IPS-NIHi7 (cell line): ENCODE measurements around the gene MYO7B.

Experiments
- DNase-seq: peaks from one replicate; pipeline ENCODE4 v3.0.0; 2012; ENCODE audit warnings: mixed read lengths; ENCODE audit errors: extremely low spot score

MYO7B gene

DNA sequence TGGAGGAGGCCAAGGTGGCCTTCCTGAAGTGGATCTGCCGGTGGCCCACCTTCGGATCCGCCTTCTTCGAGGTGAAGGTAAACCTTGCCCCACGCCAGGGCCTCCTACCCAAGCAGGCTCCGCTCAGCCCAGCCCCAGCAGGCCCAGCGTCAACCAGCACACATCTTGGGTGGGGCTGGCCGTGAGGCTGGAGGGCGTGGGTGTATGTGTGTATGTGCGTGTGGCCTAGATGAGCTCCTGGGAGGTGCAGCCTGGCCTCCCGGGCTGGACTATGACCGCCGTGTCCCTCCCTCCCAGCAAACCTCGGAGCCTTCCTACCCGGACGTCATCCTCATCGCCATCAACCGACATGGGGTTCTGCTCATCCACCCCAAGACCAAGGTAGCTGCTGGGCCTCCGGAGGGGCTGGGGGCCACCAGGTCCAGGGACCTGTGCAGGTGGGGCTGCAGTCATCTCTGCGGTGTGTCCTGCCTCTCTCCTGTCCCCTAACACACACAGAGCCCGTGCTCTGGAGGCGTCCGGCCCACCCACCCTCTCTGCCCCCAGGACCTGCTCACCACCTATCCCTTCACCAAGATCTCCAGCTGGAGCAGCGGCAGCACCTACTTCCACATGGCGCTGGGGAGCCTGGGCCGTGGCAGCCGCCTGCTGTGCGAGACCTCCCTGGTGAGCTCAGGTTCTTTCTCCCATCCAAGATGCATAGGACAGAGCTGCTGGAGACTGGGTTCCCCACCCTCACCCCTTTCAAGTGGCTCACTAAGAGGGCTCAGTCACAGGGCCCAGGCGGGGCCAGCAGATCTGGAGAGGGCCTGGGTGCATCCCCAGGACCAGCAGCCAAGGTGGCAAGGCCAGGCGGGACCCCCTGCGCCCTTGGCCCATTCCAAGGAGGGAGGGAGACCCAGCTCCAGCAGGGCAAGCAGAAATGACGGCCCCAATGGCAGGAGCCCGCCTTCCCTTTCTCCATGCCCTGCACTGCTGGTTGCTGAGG is 101.1 kb downstream of the MYO7B start:
- no peak for DNase-seq

- DNase-seq = no peak
Observed at GRCh38 chr2:127637236-127637630, 101.8 kb downstream of the MYO7B start.

DNA sequence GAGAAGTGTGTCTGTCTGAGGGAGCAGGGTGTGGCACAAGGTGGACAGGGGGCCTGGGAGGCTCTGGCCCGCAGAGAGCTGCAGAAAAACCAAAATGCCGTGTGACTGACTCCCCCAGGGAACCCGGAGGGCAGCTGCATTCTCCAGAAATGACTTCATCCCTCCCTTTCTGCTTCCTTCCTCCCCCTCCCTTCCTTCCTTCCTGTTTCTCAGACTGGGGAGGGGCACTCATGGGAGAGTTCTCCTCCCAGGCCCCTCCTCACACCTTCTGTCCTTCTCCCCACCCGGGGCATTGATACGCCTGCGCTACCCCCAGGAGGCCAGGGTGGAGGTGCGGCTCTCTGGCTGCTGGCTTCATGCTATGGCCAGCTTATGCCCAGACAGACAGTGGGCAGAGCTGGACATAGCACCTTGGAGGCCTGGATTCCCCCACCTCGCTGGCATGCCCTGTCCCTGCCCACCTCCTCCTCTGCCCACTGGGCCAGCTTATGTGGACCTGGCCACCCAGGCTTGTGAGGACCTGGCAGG is 102.3 kb downstream of the MYO7B start:
- DNase-seq = peak; percentile 84

GRCh38 chr2:127638361-127639110 is 103.1 kb downstream of the MYO7B start:
- peak; percentile 87 for DNase-seq

DNA sequence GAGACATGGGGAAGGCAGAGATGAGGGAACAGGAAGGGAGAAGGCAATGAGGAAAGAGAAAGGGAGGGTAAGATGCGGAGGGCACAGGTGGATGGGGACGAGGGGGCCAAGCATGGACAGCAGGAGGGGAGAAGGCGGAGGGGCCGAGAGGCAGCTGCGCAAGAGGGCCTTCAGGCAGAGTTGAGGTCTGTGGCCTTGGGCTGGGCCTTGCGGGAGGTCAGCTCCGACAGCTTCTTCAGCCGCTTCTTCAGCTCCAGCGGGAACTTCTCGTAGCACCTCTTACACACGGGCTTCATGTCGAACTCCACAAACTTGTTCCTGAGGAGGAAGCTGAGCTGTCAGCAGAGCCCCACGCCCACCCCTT is 103.6 kb downstream of the MYO7B start:
- DNase-seq = no peak

GRCh38 chr2:127640082-127641072 is 104.9 kb downstream of the MYO7B start:
- peak; percentile 74 for DNase-seq

DNA sequence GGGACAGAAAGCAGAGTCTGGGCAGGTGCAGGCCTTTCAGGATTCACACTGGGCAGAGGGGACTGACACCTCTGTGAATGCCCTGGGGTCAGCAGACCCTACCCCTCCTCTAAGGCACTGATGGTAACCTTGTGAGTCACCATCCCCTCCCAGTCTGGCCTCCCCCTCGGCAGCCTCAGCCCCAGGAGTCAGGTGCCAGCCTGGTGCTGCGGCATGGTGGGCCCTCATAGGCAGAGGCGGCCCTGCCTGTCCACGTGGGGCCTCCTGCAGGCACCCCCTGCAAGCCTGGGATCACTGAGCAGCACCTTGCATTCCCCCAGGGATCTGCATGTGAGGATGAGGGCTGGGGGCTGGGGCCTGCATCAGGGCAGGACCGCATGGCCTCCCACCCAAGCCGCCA is 105.7 kb downstream of the MYO7B start:
- DNase-seq = no peak

- no peak for DNase-seq
Observed at GRCh38 chr2:127641846-127642507, 106.5 kb downstream of the MYO7B start.

GRCh38 chr2:127642706-127643438 is 107.4 kb downstream of the MYO7B start:
- no peak for DNase-seq

DNA sequence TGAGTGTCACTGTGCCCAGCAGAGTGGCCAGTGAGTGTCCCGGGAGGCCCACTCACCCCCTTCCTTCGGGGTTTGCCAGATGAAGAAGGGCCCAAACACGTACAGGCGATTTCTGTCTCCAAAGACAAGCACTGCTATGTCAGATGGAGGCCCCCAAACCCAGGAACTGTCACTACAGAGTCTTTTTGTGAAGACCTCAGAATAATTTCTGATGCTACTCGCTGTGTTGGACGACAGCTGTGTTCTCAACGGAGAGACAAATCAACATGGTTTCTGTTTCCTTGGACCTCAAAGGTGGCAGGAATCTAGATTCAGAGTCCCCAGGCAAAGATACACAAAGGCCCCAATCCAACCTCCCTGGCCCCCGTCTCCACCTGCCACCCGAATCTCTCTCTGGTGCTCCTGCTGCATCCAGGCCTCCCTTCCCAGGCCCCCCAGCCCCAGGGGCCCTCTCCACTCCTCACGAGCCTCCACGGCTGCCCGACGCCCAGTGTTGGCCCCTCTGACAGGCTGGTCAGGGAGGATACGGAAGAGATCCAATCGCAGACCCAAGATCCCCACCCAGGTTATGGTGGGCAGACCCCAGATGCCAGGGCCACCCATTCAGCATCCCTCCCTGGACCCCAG is 108.1 kb downstream of the MYO7B start:
- DNase-seq = no peak

- DNase-seq = no peak
Observed at GRCh38 chr2:127644066-127645025, 108.9 kb downstream of the MYO7B start.

- DNase-seq = no peak
Observed at GRCh38 chr2:127645026-127645394, 109.5 kb downstream of the MYO7B start.

GRCh38 chr2:127645395-127646291 is 110.2 kb downstream of the MYO7B start, which contains the start of gene GPR17:
Gene GPR17, plus strand, starts transcription at chr2:127646153. Its CDS starts 4,583 bp downstream, at chr2:127650736.
- DNase-seq = no peak

GRCh38 chr2:127646487-127647241 is 111.2 kb downstream of the MYO7B start:
- DNase-seq = no peak

GRCh38 chr2:127647242-127648190 is 112.0 kb downstream of the MYO7B start:
- DNase-seq = no peak
